Stimulated activated CD4-positive, alpha-beta T cell treated with anti-CD3 and anti-CD28 coated beads, Interleukin-12 subunit alpha, Interleukin-12 subunit beta, amount 100 ng/mL, for 4 hours (primary cell): ENCODE data around the gene DDOST.
"Not testable (repeated sequence)": the region's sequence is repeated elsewhere in the genome, so short reads cannot be mapped to it uniquely, and the experiment has no call there.

Experiments used
- DNase-seq: peaks from one replicate; pipeline ENCODE4 v3.0.0-alpha.2; 2020

DDOST gene

GRCh38 chr1:20689645-20690056 is 28.5 kb upstream of the DDOST start:
- DNase-seq = no peak

GRCh38 chr1:20686883-20687725 is 25.9 kb upstream of the DDOST start:
- DNase-seq = no peak

GRCh38 chr1:20685741-20686140 is 24.6 kb upstream of the DDOST start:
- DNase-seq = no peak

- no peak for DNase-seq
Measured at GRCh38 chr1:20685099-20685662, 24.0 kb upstream of the DDOST start.

DNA sequence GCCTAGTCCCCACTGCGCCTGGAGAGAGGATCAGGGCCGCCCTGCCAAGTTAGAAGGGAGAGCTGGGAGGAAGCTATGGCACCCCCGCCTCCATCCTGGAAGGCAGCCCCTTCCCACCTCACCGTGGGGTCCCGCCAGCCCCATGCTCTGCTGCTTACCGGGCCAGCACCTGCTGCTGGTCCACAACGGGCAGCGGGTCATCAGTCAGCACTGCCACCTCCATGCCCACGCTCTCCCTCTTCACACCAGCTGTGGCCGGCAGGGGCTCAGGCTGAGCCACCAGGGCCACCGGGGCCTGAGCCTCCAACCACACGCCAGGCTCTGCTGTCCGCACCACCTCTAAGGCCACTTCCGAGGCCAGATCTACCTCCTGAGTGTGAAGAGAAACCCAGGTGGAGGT is 23.5 kb upstream of the DDOST start:
- DNase-seq = no peak

- DNase-seq = no peak
Measured at GRCh38 chr1:20684050-20684620, 23.0 kb upstream of the DDOST start.

- DNase-seq = no peak
Measured at GRCh38 chr1:20683614-20684013, 22.4 kb upstream of the DDOST start.

DNA sequence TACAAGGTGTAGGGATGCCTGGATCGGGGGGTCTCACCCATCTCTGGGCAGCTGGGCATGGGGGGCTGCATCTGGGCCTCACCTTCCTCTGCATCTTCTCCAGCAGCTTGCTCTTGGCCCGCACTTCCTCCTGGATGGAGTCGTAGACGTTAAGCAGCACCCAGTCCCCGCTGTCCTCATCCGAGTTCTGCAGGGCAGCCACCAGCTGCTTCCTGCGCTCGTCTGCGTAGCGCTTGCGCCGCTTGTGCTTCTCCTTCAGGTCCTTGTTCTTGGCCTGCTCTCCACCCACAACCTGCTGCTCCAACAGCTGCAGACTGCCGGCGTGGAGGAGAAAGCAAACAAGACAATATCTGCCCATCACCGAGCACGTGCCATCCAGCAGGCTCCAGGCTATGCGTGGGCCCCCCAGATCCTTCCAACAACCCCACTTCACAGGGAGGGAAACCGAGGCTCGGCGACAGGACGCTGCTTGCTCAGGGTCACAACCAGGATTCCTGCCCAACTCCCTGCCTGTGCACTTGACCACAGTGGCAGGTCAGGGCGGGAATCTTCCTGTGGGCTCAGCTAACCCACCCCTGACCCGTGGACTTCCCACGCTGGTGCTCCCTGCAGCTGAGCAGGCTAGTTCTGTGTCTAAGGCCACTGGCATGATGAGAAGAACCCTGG is 21.5 kb upstream of the DDOST start:
- no peak for DNase-seq

- no peak for DNase-seq
Measured at GRCh38 chr1:20681999-20682398, 20.8 kb upstream of the DDOST start.

- DNase-seq = no peak
Measured at GRCh38 chr1:20680269-20680668, 19.1 kb upstream of the DDOST start.

- no peak for DNase-seq
Measured at GRCh38 chr1:20678599-20678998, 17.4 kb upstream of the DDOST start.

DNA sequence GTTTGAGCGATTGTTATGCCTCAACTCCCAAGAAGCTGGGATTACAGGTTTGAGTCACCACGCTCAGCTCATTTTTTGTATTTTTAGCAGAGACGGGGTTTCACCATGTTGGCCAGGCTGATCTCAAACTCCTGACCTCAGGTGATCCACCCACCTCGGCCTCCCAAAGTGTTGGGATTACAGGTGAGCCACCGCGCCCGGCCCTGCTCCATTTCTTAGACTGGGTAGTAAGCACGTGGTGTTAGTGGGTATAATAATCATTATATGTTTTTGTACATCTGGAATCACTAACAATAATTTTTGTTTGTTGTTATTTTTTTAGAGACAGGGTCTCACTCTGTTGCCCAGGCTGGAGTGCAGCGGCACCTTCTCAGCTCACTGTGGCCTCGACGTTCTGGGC is 12.5 kb upstream of the DDOST start:
- not testable (repeated sequence) for DNase-seq

DNA sequence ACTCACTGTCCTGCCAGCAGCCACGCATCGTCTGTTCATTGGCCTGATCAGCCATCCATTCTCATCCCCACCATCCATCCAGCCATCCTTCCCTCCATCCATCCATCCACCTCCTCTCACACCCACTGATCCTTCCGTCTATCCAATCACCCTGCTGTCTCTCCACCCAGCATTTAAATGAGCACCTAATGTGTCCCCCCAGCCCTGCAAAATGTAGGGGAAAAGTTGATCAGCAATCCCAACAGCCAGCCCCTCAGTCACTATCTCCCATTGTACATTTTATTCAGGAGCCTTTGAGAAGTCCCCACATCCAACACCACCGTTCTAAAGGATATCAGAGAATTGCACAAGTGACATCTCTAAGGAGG is 11.1 kb upstream of the DDOST start:
- no peak for DNase-seq

DNA sequence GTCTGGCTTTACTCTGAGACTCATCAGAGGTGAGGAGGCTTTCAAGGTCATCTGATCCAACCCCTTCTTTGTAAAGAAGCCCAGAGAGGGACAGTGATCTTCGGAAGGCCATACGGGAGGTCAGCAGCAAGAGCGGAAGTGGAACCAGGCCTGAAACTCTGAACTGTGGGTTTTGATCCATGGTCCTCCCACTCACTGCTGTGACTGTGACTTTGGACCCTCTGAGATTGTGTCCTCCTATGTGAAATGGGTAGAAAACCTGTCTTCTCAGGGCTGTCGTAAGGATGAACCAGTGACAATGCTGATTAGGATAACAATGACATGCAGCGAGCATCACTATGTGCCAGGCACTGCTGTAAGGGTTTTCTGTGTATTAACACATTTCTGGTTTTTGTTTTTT is 9.8 kb upstream of the DDOST start:
- no peak for DNase-seq

GRCh38 chr1:20668581-20668980 is 7.4 kb upstream of the DDOST start:
- DNase-seq = no peak

- DNase-seq = no peak
Measured at GRCh38 chr1:20666804-20667203, 5.6 kb upstream of the DDOST start.

DNA sequence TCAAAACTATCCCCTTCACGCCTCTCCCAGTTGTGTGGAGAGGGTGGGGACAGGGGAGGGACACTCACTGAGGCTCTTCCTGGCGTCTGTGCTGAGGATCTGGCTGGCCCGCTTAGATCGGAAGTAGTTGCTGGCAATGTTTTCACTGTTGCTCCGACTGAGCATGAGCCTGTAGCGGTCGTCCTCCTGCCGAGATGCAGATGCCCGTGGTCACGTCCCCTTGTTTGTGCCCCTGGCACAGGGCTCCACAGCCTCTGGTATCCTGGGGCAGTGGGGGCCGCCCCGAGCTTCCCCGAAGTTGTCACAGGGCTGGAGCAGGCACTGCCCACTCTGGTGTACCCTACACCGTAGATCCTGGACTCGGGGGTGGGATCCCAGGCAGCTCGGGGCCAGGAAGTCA is 5.0 kb upstream of the DDOST start:
- DNase-seq = no peak

- no peak for DNase-seq
Measured at GRCh38 chr1:20665726-20666125, 4.6 kb upstream of the DDOST start.

DNA sequence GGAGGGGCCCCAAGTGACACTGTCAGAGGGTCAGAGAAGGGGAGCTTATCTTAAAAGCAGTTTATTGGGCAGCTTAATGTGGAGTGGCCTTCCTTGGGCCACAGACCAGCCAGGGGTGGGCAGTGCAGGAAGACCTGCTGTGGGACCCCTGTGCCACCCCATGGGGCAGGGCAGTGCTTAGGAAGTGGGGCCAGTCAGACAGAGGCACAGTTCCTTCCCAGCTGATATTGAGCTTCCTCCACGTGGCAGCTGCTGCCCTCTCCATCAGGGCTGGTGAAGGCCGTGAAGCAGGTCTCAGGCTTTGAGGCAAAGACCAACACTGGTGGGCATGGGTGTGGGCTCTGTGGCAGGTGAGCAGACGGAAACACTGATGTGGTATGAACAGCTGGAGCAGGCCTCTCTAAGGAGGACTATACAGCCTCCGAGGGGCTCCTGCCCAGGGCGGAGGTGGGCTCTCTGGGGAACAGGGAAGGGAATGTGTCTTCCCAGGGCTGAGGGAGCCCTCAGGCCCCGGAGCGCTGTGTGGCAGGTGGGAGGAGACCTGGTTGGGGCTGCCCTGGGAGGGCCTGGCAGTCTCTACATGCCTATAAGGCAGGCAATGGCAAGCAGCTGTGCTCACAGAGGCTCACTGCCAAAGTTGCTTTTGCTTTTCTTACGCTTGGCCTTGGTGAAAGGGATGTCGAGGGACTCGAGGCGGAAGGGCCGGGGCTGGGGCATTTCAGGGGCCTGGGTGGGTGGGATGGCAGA is 3.0 kb upstream of the DDOST start:
- no peak for DNase-seq

DNA sequence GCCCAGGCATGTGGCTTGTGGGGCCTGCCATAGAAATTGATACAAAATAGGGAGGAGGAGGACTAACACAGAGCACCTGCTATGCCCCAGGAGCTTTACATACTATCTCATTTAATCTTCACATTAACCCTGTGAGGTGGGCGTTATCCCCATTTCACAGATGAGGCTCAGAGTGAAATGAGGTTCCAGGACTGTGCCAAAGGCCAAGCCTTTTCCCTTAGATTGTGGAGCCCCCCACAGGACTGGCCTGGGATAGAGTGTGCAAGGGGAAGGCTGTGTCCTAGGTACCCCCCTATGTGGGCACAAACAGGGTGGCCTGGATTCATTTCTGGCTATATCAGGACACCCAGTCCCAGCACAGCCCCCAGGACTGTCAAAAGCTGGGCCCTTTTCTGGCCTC is 2.2 kb upstream of the DDOST start:
- no peak for DNase-seq

DNA sequence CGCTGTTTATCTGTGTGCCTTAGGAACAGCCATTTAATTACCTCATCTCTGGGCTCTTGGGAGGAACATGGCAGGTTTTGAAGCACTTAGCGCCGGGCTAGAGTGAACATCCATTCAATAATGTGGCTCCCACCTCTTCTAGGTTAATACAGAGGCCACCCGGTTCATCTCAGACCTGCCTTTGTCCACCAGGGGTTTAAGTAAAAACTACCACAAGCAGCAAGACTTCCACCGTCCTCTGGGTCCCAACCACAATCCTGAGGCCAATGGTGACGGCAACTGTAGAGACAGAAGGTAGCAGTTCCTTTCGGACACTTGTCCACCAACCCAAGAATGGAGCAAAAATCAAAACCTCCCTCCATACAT is 924 bp upstream of the DDOST start:
- no peak for DNase-seq

GRCh38 chr1:20660847-20661206 is 342 bp downstream of the DDOST start:
- DNase-seq = no peak

DNA sequence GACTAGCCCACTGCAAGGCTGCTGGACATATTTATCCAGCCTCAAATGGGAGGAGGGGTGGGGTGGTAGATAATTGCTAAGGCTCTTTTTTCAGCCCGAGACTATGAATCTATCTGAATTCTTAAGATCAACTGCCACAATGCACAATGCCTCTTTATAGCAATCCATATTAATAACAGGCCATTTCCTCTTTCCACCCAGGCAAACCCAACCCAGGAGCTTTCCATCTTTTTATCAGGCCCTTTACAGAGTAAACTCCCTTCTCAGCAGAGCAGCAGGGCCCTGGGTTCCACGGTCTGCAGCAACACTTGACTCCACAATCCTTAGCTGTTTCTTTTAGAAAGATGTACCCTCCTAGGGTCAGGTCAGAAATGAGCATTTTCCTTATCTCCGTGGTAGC is 806 bp downstream of the DDOST start:
- no peak for DNase-seq
